GM19240 (cell line): Measurements from ENCODE around the gene TUG1.
A peak's percentile ranks its signal among the peaks of the same experiment; 100 is the strongest.

Source experiments
- DNase-seq: peaks from one replicate; pipeline ENCODE4 v3.0.0; 2011; ENCODE audit warnings: low spot score; ENCODE audit not compliant: insufficient read length

The TUG1 gene

DNA sequence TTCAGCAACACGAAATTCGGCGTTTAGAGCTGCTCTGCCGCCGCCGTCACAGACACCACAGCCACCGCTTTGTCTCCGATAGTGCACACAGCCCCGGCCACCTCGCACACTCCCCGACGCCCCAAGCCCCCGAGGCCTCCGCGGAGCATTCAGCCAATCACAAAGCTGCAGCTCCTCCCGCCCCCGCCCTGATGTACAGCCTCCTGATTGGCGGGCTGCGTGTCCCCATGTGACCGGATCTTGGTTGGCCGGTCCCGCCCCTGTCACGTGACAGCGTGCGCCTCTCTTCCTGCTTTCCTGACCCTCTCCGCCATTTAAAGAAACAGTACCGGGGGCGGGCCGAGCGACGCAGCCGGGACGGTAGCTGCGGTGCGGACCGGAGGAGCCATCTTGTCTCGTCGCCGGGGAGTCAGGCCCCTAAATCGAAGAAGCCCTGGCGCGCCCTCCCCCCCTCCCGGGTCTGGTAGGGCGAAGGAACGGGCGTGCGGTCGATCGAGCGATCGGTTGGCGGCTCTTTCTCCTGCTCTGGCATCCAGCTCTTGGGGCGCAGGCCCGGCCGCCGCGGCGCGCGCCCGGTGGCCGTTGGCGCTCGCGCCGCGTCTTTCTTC is at the start of gene TUG1:
Gene TUG1, plus strand, starts transcription at position 342 of the 608 bp plus-strand sequence.
- peak; percentile 98 for DNase-seq

DNA sequence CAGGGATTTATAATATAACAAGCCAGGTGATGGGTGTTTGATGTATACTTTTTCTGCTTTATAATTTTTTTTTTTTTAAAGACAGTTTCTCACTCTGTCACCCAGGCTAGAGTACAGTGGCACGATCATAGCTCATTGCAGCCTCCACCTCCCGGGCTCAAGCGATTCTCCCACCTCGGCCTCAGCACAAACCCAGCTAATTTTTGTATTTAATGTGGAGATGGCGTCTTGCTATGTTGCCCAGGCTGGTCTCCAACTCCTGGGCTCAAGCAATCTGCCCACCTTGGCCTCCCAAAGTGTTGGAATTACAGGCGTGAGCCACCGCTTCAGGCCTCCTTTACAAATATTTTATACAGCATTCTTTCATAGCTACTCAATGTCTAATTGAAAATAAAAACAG is 49.1 kb upstream of the TUG1 start:
- DNase-seq = no peak

GRCh38 chr22:30920407-30920806 is 48.7 kb upstream of the TUG1 start:
- DNase-seq = peak; percentile 85

- DNase-seq = no peak
Observed at GRCh38 chr22:30921108-30921507, 48.0 kb upstream of the TUG1 start.

- no peak for DNase-seq
Observed at GRCh38 chr22:30922151-30922611, 46.9 kb upstream of the TUG1 start.

- no peak for DNase-seq
Observed at GRCh38 chr22:30923168-30923900, 45.7 kb upstream of the TUG1 start.

DNA sequence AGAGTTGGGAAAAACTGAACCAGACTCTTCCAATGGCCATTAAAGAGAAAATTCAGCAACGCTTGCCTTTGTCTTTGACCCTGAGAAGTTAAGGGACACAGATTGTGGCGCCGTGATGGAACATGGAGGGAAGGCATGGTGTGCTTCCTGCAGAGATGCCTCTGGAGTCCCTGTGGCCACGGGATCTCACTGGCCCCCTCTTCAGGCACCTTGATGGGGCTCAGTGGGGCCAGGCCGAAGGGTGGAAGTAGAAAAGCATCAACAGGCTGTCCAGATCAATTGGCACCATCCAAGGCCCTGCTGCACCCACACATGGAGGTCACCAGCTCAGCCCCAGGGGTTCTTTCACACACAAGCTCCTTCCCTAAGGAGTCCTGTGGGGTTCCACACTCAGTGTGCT is 43.4 kb upstream of the TUG1 start:
- no peak for DNase-seq

DNA sequence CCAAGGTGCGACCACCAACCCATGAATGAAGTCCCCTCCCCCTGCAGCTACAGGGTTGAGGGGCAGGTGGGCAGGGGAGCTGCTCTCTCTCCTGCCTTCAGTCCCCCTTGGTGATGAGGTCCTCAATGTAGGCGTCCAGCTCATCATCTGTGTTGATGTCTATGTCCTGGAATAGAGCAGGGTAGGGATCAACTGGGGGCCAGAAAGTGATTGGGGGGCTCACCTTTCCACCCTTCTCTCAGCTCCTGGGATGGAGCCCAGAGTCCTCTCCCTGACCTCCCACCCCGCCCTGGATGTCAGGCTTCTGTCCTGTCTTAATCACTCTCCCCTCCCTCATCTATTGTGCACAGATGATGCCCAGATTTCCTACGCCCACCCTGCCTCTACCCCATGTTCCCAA is 42.4 kb upstream of the TUG1 start:
- DNase-seq = no peak

DNA sequence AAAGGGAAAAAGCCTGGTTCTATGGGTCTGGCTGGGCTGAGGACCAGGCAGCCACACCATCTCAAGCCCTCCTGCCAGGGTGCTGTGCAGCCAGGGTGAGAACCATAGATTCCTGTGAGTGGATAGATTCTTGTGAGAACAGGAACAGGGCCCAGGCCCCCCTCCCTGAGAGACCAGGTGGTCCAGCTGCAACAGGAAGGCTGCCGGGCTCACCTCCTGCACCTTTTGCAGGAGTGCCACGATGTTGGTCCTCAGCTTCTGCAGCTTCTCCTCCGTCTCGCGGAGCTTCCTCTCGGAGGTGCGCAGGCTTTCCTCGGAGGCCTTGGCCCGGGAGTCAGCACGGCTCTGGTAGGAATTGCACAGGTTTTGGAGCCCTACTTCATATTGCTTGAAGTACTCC is 41.3 kb upstream of the TUG1 start:
- no peak for DNase-seq

DNA sequence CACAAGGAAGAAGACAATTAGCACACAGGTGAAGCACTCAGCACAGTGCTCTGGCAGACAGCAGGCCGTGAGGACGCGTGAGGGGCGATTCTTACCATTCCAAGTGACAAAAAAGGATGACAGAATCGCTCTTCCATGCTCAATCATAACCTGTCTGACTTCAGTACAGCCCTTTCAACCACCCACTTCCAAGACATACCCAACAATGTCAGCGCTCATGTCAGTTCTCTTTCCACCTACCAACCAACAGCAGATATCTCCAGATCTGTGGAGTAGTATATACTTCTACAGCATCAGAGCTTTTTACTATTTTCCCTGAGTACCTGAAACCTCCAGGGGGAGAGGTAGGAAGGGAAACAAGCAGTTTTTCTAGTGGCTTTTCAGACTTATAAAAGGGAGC is 40.7 kb upstream of the TUG1 start:
- no peak for DNase-seq

GRCh38 chr22:30930228-30930627 is 38.8 kb upstream of the TUG1 start:
- DNase-seq = no peak

DNA sequence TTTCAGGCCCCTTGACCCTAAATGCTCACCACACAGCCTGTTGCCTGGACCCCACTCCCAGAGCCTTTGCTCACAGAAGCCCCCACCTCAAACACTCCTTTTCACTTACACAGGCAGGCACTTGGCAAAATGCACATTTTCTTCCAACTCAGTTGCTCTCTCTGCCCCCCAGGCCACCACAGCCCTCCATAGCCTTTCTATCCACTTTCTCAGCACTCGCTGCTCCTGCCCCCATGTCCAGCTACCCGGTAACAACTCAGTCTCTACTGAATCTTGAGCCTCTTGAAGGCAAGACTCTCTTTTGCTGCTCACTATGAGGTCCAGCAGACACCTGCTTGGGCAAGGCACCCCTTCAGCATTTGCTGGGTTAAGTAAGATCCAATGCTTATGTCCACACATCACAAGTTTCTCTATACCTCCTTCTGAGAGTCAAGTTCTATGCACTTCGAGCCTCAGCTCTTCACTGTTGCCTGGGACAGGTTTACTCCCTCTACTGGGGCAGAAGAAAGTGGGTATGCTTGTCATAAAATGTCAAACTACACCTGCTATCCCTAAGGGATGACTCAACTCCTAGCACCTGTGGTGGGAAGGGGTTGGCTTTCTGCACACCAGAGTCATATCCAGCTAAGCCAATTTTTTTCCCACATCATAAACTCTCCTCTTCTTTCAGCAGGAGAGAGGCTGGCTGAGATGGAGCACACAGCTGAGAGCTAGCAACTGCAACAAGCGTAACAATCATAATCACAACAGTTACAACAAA is 37.3 kb upstream of the TUG1 start:
- no peak for DNase-seq

DNA sequence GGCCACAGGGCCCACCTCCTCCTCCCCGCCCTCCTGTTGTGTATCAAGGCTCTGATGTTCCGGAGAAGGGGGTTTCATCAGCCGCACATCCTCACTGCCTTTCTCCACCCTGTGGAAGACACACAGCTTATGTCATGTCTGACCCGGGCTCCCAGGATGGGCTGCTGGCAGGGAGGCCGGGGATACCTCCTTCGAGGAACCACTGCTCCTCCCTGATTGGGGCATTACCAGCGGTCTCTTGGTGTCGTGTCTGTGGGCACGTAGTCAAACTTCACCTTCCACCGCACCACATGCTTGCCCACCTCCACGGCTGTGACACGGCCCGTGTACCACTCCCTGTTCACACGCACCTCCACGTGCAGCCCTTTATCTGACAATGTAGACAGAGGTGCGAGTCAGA is 36.4 kb upstream of the TUG1 start:
- DNase-seq = no peak

DNA sequence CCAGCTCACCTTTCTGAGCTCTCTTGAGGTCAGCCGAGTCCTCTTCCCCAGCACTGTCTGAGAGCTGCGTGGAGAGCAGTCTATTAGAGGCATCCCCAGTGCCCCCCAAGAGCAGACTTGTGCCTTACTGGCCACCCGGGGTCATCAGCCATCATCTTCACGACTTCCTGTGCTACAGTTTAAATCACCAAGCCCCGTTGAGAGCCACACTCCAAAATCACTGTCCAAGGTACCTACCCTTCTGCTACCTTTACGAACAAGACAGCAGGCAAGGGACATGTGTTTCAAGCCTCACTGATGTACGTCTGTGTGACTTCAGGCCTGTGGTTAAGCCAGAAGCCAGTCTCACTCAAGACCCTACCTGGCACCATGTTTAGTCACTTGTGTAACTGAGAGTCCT is 35.6 kb upstream of the TUG1 start:
- DNase-seq = no peak

DNA sequence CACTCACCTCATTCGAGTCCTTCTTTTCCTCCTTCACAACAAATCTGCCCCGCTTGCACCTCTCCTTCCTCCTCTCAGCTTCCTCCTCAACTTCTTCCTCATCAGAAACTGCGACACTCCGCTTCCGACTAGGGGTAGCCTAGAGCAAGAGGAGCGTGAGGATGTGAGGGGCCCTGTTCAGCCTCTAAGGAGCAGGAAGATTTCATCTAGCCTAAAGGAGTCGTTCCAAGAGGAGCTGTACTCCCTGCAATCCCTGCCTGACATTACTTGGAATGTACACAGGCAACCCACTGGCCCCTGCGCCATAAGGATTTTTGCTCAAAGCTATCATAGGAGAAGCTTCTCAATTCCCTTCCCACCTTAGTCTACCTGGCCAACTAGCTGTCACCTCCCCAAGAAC is 35.0 kb upstream of the TUG1 start:
- no peak for DNase-seq

DNA sequence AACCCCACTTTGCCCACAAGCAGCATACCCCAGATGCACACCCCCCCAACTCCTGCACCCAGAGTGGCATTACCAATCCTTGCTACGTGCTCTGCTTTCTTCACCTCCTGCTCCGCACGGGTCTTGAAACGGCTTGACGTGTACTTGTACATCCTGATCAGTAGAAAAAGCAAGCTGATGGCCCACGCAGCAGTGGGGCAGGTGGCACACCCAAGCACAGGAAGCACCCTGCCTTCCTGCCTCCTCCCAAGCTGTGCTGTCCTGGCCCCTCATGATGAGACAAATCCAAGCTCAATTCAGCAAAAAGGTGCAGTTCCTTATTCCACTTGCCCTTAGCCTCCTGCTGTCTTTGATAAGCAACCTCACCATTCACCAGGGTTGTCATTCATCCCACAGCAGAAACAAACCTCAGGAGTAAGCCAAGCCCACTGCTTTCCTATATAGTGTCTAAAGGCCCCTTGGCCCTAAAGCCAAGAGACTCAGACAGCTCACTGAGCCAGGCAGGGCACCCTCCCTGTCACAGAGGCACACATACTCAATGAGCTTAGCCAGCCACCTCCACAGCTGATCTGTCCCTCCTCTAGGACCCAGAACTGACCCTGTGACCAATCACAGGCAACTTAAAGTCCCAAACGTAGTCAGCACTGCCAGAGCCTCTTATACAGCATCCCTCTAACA is 28.2 kb upstream of the TUG1 start:
- no peak for DNase-seq

- DNase-seq = no peak
Observed at GRCh38 chr22:30941363-30941740, 27.7 kb upstream of the TUG1 start.

DNA sequence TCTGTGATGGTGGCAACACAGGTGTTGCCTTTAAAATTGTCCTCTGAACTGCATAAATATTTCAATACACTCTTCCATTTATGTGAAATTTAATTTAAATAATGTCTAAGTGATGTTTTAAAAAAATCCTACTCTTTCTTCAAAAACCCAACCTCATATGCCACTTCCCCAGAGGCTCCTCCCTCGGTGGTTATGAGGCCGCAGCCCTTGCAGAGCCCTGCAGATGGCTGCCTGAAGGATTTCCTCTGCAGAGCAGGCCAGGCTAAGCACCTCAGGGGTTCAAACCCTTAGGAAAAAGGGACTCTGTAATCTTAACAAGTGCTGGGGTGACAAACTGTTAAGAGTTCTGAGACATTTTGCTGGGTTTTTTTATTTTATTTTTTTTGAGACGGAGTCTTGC is 25.7 kb upstream of the TUG1 start:
- DNase-seq = no peak

- DNase-seq = no peak
Observed at GRCh38 chr22:30944986-30945385, 24.1 kb upstream of the TUG1 start.

GRCh38 chr22:30945653-30946052 is 23.4 kb upstream of the TUG1 start:
- no peak for DNase-seq

GRCh38 chr22:30946354-30946753 is 22.7 kb upstream of the TUG1 start:
- no peak for DNase-seq
